ENCODE results near the gene SRGAP1.

The SRGAP1 gene

GRCh38 chr12:63941166-63941800 lies 96.8 kb downstream of the SRGAP1 start:
- DNase-seq, result no peak

DNA sequence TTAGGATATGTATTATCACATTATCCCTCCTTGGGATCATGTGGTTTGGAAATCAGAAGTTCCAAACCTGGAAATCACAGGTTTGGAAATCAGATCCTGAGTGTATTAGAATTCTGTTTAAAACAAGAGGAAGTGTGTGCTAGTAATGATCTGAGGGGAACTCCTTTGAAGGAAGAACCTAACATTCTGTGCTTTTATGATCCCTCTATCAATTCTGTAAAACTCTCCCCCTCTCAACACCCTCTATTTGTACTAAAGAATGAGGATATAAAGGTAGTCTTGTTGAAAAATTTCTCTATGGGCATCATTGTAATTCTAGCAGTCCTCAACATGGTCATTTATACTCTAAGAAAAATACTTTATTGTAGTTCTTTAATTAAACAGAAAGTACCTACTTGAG lies 97.4 kb downstream of the SRGAP1 start:
- no peak for DNase-seq

- no peak for DNase-seq
Observed at GRCh38 chr12:63942464-63943241, 98.2 kb downstream of the SRGAP1 start.

- DNase-seq, result no peak
Observed at GRCh38 chr12:63944034-63944579, 99.6 kb downstream of the SRGAP1 start.

GRCh38 chr12:63944586-63945228 lies 100.2 kb downstream of the SRGAP1 start:
- DNase-seq, result no peak

GRCh38 chr12:63945777-63946176 lies 101.3 kb downstream of the SRGAP1 start:
- no peak for DNase-seq

- DNase-seq, result no peak
Observed at GRCh38 chr12:63948211-63948610, 103.7 kb downstream of the SRGAP1 start.

GRCh38 chr12:63949902-63950301 lies 105.4 kb downstream of the SRGAP1 start:
- DNase-seq, result no peak

GRCh38 chr12:63952995-63953394 lies 108.5 kb downstream of the SRGAP1 start:
- no peak for DNase-seq

- DNase-seq, result no peak
Observed at GRCh38 chr12:63955831-63956666, 111.5 kb downstream of the SRGAP1 start.

- DNase-seq, result no peak
Observed at GRCh38 chr12:63957496-63957895, 113.0 kb downstream of the SRGAP1 start.

DNA sequence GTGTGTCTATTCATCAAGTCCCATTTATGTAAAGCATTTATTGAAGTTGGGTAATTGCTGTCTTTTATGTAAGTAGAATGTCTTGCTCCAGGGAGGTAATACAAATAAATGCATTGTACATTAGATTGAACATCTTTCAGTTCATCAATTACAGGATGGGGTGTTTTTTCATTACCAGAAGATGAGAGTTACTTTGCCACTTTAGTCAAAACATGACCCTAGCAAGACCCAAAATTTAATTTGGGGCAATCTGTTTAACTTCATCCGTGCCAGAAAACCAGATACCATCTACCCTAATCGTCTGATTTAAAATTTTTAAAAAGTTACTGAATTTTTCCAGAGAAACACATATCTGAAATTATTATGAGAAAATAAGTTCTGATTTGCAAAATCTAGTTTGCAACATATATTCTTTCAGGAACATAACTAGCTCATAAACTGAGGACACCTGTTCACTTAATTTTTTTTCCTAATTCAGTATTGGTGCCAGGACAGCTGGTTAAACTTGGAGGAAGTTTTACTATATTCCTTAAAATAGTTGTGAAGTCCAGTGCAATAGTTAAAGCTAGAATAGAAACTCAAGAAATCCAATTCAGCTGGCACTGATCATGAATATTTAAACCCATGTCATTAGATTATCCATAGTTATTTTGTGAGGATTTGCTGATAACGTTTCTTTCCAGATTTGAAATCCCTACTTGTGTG lies 114.5 kb downstream of the SRGAP1 start:
- no peak for DNase-seq

DNA sequence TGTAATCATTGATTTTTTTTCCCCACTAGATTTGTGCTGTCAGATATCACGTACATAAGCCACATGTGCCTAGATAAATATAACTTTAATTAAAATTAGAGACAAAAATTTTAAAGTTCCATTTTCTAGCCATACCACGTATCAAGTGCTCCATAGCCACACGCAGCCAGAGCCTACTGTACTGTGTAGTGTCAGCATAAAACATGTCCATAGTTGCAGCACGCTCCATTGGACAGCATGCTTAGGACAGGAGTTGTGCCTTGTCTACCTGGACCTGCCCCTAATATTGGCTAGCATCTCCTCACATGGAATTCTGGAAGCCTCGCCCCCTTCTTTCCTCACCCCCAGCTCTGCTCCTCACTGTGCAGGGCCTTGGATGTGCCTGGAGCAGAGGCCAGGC lies 116.5 kb downstream of the SRGAP1 start:
- DNase-seq, result no peak

GRCh38 chr12:63961543-63961942 lies 117.0 kb downstream of the SRGAP1 start:
- DNase-seq, result no peak

GRCh38 chr12:63963868-63964267 lies 119.4 kb downstream of the SRGAP1 start:
- no peak for DNase-seq

DNA sequence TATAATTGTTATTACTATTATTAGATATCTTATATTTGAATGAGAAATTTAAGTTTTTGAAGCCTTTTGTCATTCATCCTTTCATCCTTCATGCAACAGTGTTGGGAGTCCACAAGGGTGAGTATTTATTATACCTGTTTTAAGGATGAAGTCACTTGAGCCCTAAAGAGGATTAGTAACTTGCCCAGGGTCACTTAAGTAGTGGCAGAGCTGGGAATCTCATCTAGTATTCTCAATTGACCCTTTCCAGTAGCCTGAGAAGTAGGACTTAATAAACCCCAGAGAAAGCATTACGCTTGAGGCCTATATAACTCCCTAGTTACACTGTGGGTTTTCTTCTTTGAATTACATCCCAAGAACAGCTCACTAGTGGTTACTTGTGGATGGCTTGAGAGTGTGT lies 119.8 kb downstream of the SRGAP1 start:
- no peak for DNase-seq

GRCh38 chr12:63965936-63966605 lies 121.6 kb downstream of the SRGAP1 start:
- DNase-seq, result no peak

DNA sequence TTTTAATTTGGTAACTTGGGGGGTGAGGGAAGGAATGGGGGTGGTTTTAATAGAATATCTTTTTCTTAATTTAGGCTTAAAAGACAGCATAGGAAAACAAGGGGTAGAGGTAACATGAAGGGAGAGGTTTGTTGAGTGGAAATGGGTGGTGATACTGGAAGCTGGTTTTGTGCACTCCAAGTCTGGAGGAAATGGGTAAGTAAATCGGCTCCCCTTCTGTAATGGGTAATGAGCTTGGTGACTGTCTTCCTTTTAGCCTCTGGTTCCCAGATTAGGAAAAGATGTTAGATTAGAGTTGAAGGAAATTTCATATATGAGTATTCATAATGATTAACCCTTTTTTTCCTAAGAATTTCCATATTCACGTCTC lies 122.1 kb downstream of the SRGAP1 start:
- DNase-seq, result no peak

DNA sequence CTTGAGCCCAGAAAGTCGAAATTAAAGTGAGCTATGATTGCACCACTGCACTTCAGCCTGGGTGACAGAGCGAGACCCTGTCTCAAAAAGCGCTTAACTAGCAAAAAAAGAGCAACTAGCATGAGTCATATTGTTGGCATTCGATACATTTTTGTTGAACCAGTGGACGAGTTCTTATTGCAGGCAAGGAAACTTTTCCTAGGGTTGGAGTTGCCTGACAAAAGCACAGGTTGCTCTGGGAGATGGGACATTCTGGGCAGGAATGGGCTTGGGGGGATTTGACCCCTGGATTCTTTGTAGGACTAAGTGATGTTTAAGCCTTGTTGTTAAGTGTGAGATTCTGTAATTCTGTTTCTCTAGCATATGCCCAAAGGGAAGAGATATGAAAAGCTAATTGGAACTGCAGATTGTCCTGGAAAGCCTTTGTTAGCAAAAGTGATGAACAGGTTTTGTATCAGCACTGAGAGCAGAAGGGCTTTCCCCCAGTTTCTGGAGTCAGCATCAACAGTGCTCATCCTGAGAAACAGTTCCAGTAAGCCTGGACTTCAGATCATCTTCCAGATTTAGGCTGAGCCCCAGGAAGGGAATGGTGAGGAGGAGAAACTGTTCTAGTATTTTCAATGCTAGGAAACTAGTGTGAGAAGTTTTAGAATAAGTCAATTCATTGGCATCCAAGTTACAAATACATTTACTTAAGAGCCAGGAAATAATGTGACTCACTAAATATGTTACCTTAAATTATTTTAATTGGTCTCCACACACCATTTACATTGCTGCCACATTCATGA lies 123.1 kb downstream of the SRGAP1 start:
- DNase-seq, result no peak

DNA sequence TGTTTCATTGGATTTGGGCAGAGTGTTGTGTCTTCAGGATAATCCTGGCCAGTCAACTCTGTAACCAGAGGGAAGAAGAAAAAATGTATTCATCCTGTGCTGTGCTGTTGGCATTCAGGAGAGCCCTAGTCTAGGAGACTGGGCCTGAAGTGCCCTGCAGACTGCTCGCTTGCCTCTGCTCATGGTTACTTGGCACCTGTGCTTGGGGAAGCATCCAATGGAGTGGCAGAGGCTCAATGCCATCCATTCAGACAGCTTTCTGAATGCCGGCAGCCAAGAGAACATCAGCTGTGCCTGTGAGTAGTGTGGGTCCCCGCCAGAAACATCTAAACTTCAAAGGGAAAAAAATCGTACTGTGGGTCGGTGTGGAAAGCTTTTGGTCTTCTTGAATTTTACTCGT lies 124.2 kb downstream of the SRGAP1 start:
- DNase-seq, result no peak

- no peak for DNase-seq
Observed at GRCh38 chr12:63976902-63977395, 132.4 kb downstream of the SRGAP1 start.
